CMK (cell line): ENCODE results near the gene NTRK2.

ENCODE experiments used
- DNase-seq: peaks from one replicate; pipeline ENCODE4 v3.0.0-alpha.2; 2010; ENCODE audit warnings: low read depth

Gene NTRK2

DNA sequence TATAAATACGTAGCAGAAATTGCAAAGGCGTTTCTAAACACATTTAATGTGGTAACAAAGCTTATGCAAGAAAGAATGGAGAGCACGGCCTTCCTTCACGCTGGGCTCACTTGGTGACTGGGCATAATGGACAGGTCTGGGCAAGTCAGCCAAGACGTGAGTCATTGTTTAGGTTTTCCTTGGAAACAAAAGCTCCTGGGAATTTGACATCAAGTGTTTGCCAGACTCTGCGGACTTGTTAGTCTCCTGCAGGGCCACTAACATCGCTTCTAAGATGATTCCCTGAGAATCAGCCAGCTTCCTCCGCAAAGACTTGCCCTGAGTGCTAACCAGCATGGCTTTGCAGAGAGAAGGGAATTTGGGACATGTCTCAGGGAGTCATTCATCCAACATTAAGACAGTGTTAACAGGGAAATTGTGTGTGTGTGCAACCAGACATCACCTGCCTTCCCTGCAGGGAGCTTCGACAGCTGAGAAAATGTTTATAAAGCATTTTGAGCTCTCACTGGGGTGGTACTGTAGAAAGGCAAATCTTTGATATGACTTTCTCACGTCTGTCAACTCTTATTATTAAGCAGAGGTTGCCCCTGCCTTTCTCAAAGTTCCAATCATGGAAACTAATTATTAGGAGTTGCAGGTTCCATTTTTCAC, 182.5 kb downstream of the NTRK2 start:
- no peak for DNase-seq

DNA sequence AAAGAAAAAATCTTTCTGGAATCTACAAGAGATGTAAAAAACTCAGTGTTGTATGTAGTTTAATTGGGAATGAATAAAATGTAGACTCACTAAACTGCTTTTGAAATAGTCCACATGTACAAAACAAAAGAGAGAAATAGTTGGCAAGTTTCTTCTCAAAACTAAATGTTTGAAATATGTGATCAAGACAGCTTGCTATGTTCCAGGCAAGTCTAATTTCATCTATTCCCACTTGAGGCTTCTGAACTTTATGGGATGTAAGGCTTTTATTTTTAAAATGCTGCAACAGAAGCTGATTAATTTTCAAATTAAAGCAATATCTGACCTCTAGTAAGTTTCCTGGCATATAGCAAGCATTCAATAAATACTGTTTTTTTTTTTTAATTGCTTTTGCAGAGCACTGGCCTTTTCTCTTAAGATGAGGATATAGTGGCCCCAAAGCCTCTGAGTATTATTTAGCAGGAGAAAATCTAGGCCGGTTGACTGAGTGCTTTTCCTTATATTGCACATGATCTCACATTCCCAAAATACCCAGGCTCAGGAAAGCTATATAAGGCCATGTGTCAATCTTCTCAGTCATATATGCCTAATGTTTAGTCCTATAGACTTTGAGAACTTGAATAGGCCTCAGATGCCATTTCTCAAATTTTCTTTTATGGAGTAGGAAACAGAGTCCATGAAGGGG, 183.2 kb downstream of the NTRK2 start:
- DNase-seq: no peak

DNA sequence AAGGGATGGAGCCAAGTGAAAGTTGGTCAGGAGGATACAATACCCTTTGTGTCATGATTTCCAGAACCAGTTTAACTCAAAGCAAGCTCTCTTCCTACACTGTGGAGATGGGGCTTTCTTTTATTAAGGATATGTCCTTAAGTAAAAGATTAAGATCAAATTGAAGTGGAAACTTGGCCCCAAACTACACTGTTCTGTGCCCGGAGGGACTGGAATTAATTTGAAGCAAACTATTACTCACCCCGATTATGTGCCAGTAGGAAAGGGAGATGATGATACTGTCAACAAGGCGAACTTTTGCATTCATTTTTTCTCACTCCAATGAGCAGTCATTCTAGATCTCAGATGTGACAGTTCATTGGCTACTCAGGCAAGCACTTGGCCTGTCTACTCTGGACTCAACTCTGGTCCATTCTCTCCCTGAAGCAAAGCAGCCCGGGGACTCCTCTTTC, 186.7 kb downstream of the NTRK2 start:
- DNase-seq: no peak

GRCh38 chr9:84857211-84857610, 187.7 kb downstream of the NTRK2 start:
- DNase-seq: no peak

- DNase-seq: no peak
These were observed 188.8 kb downstream of the NTRK2 start for GRCh38 chr9:84858364-84858763.

DNA sequence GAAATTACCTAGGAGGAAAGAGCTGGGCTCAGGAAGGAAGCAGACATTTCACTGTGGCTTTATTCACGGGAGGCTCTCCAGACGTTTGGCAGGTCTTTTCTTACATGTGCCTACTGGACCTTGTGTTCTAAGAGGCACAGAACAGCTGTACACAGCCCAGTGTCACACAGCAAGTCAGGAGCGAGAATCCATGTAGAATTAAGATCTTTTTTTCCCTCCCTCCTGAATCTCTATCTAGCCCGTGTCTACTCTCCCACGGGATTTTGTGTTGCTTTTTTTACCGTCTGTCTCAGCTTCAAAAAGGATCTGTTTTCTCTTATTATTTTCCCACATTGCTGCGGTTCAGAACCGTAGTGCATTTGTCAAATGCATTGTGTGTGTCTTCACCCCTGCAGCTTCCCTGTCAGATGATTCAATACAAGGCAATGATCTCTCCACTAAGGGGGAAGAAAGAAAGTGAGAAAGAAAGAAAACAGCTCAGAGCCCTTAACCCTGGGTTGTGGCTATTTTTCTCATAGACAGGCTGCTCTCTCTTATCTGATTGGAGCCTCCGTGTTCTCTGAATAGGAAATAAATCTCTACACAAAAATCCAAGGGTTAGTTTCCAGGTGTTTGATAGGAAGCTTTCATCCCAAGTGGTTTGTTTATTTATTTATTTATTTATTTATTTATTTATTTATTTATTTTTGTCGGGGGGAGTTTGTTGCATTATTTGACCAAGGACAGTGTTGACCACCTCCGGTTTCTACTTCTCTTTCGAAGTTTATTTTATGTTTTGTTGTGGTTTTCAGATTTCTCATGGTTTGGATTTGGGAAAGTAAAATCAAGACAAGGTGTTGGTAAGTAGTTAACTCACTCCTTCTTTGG, 191.0 kb downstream of the NTRK2 start:
- no peak for DNase-seq

DNA sequence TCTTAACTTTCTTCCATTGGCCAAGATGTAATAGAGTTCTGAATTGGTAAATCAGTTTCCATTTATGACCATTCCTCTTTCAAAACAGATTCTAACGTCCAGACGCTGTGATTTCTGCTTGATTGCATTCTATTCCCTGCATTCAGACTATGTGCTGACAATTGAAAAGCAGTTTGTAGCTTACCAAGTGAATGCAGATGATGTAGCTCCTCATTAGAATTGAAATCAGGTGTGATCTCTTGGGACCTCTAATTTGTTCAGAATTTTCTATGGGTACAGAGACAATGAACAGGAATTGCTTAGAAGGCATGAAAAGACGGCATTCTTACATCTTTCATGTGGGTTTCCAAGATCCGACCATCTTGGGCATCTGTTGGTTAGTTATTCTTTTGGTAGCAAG, 191.9 kb downstream of the NTRK2 start:
- DNase-seq: no peak

DNA sequence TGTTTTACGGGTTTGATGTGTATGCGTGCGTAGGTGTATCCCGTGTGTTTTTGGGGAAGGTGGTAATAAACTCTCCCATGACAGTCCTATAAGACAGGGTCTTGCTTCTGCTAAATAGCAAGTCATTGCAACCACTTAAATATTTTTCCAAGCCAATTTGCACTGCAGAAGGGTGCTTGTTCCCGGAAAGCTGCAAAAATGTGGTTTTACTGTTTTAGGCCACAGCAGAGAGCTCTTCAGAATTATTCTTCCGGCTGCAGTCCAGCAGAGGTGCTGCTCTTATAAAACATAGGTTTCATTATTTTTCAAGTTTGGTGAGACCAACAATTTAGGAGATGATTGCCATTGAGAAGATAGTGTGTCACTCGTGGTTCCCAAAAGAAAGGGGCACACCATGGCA, 192.8 kb downstream of the NTRK2 start:
- no peak for DNase-seq

DNA sequence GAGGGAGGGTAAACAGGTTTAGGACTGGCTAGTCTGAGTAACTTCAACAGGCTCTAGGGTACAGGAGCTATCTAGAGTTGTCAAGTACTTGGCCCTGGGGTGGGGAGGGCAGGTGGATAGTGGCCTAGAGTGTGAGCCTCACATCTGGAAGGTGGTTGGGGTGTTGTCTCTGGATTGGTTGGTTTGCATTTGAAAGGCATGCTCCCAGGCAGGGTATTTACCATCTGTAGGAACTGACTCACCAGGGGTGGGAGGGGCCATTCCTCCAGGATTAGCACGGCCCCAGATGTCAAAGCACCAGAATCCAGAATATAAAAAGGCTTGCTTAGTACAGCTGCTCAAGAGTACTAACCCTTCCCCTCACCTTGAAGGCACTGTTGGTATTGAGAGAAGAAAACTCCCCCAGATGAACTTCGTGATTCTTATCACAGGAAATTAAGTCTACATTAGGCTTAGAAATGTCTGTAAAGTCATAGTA, 193.3 kb downstream of the NTRK2 start:
- no peak for DNase-seq

DNA sequence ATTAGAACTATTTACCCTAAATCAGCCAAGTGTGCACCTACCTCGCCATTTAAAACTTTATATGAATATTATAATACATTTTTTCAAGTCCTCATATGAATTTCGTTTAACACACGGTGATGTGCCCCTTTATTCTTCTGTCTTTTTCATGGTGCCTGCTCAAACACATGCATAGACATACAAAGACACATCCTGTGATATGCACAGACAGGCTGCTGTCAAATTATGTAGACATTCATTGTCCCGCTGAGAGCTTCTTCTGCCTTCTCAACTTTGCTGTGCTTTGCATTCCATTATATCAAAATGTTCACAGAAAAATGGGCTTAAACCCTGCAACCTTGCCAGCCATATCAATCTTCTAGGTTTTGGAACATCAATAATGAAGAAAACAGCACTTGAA, 193.8 kb downstream of the NTRK2 start:
- no peak for DNase-seq

DNA sequence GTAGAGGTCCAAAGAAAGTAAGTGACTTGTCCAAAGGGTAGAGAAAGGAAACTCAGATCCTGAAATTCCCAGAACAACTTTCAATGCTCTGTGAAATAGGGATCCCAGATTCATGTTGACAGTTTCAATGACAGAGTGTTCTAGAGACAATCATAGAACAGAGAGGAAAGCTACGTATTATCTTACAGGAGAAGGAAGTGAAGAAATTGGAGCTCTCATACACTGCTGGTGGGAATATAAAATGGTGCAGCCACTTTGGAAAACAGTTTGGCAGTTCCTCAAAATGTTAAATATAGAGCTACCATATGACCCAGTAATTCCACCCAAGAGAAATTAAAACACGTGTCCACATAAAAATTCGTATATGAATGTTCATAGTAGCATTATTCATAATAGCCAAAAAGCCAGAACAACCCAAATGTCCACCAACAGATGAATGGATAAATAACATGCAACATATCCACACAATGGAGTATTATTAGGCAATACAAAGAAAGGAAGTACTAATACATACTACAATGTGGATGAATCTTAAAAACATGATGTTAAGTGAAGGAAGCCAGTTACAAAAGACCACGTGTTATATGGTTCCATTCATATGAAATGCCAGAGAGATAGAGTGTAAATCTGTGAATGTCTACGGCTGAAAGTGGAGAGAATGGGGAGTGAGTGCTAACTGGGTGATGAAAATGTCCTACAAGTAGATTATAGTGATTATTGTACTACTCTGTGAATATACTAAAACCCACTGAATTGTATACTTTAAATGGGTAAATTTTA, 197.1 kb downstream of the NTRK2 start:
- DNase-seq: no peak

DNA sequence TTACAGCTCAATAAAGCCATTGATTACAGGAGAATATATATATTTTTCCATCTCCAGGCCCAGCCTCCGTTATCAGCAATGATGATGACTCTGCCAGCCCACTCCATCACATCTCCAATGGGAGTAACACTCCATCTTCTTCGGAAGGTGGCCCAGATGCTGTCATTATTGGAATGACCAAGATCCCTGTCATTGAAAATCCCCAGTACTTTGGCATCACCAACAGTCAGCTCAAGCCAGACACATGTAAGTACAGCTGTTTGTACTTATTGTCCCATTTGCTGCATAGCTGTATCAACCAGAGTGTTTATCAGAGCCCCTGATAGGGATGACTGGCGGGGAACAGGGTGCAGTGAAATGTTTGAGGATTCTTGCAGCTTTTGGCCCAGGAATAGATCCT, 197.7 kb downstream of the NTRK2 start:
- DNase-seq: no peak

- DNase-seq: no peak
These were observed 199.6 kb downstream of the NTRK2 start for GRCh38 chr9:84869091-84869490.

DNA sequence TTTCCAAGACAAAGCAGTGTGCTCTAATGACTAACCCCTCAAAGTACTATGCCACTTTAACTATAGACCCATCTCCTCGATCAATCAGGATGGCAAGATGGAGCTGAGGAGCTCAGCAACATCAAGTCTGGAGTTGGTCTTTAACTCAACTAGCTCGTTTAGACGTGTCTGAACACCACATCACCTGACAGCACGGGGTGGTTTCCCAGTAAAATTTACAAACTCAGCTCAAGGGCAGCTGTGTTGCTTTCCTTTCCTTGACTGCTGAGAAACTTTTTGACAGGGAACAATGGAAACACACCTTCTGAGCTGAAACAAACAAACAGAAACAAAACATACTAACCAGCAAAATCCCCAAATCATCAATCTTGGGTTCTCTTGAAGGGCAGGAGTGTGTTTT, 202.5 kb downstream of the NTRK2 start:
- no peak for DNase-seq

DNA sequence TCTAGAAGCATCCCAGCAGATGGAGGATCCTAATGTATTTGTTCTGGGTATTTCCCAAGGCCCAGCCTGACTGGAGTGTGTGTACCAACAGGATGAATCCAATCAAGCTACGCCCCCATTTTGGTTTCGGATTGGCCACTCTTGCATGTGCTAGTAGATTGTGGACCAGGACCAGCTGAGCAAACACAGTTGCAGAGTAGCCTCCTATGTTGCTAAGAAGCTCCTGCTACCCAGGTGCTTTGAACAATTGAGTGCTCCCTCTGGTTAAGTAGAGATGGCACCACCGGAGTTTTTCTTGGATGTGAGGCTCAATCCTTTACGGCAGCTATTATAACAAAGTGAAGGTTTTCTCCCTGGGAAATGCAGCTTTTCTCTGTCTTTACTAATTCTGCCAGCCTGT, 204.5 kb downstream of the NTRK2 start:
- DNase-seq: no peak

DNA sequence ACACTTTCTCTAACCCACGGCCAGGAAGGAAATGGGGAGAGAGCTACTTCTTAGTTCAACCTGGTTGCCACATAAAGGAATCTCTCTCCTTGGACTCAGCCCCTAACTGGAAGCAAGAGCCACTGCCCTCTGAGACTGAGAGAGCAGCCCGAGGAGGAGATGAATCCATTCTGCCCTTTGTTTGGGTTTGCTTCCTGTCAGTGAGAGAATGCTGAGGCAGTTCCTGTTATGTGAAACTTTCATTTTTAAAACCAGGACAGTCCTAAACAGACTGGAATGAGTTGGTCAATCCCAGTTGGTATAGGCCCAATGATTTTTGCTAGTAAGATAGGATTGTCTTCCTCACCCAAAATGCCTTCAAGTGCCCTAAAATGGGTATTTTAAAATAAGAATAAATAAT, 205.1 kb downstream of the NTRK2 start:
- DNase-seq: no peak

DNA sequence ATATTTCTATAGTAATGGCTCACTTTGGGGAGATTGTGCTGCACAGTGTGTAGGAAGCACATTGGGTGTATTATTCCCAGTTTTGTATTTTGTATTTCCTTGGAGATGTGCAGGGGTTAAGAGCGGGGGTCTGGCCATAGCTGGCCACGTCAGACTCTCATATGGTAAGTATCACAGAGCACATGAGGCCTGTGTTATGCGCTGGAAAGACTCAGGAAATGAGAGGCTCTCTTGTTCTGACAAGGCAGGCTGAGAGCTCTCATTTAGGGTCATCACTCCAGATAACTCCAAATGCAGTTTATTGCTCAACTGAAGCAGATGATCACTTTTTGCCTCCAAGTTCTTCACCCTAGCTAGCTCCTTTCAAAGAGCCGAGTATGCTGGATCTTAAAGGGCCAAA, 205.7 kb downstream of the NTRK2 start:
- DNase-seq: no peak

- DNase-seq: no peak
These were observed 210.1 kb downstream of the NTRK2 start for GRCh38 chr9:84879631-84880030.

DNA sequence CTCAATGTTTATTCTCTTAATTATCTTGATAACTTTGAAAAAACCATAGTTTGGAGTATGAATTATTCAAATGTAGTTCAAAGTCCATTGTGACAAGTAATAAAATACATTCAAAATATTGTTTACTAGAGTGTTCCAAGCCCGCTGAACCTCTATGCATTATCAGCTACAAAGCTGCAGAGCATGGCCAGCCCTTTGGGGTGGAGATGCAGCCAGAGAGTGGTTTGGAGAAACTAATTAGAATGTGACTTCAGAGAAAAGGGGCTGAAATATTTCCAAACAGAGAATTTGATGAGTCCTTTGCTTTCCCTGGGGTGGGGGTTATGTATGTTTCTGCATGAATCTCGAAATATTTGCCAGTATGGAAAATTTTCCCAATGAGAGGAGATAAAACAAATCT, 211.3 kb downstream of the NTRK2 start:
- no peak for DNase-seq

DNA sequence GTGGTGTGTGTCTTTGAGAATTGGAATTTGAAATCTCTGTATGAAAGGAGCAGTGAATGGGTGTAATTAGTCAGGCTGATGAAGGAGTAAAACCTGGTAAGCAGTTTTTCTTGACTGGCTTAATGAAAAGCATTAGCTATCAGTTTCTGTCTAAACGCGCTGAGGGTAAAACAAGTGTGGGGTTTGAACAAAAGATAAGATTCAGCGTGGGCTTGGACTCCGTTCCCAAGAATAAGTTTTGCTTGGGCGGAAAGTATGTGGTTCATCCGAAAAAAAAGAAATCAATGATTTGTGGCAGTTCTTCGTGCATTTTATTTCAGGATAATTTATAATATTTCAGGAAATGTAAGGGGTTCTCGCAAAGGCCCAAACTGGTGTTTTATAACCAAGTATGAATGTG, 217.3 kb downstream of the NTRK2 start:
- no peak for DNase-seq

DNA sequence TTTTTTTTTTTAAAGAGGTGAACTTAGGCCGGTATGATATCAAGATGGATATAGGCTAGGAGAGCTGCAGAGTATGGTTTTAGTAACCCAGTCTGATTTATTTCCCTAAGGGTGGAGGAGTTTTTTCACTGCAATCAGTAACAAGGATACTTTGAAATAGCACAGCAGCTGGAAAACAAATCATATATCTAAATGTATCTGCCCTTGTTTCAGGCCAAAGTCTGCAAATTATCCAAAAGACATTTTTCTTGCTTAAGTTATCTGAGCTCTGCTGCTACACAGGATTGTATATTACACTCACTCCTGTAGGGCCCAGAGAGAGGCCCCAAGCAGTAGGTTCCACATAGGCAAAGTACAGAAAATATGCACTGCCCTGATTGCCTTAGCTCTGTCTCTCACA, 222.4 kb downstream of the NTRK2 start:
- no peak for DNase-seq
